Stimulated activated CD4-positive, alpha-beta T cell treated with anti-CD3 and anti-CD28 coated beads, Interleukin-1b, Interleukin-23, amount 100 ng/mL, for 1 hour (primary cell): Measurements from ENCODE around the gene KBTBD3.
A peak's percentile ranks its signal among the peaks of the same experiment; 100 is the strongest.

Source experiments
- DNase-seq, 2 donors: peaks; one replicate each; pipeline ENCODE4 v3.0.0-alpha.2; 2020; ENCODE audit warnings: low read depth in 2 of 2

Gene KBTBD3

GRCh38 chr11:106076919-106077608, at the start of gene KBTBD3:
KBTBD3 (minus strand) TSS chr11:106077347; CDS start chr11:106059097, 18,250 bp downstream.
- DNase-seq = peak; percentile 88 to 91

GRCh38 chr11:106121570-106122320, 44.6 kb upstream of the KBTBD3 start:
- DNase-seq = no peak

GRCh38 chr11:106105986-106106385, 28.8 kb upstream of the KBTBD3 start:
- no peak for DNase-seq

GRCh38 chr11:106101819-106102218, 24.7 kb upstream of the KBTBD3 start:
- no peak for DNase-seq

- no peak for DNase-seq
Observed at GRCh38 chr11:106101370-106101769, 24.2 kb upstream of the KBTBD3 start.

GRCh38 chr11:106098893-106099553, 21.9 kb upstream of the KBTBD3 start:
- DNase-seq = no peak

- DNase-seq = no peak
Observed at GRCh38 chr11:106092446-106092845, 15.3 kb upstream of the KBTBD3 start.

- no peak for DNase-seq
Observed at GRCh38 chr11:106091480-106092123, 14.5 kb upstream of the KBTBD3 start.

GRCh38 chr11:106088896-106089295, 11.7 kb upstream of the KBTBD3 start:
- DNase-seq = no peak

GRCh38 chr11:106087815-106088435, 10.8 kb upstream of the KBTBD3 start:
- peak in 1 of 2 donors; percentile 17 for DNase-seq

- DNase-seq = no peak
Observed at GRCh38 chr11:106086850-106087249, 9.7 kb upstream of the KBTBD3 start.

- DNase-seq = no peak
Observed at GRCh38 chr11:106086135-106086534, 9.0 kb upstream of the KBTBD3 start.

- no peak for DNase-seq
Observed at GRCh38 chr11:106082096-106082495, 4.9 kb upstream of the KBTBD3 start.

- peak in 1 of 2 donors; percentile 2 for DNase-seq
Observed at GRCh38 chr11:106077609-106078455, 685 bp upstream of the KBTBD3 start, which contains the start of gene AASDHPPT. AASDHPPT (plus strand) TSS chr11:106077662; CDS start chr11:106077711, 49 bp downstream.

GRCh38 chr11:106076171-106076918, 802 bp downstream of the KBTBD3 start:
- DNase-seq = no peak

GRCh38 chr11:106072804-106073203, 4.3 kb downstream of the KBTBD3 start:
- DNase-seq = no peak

GRCh38 chr11:106070606-106071005, 6.5 kb downstream of the KBTBD3 start:
- DNase-seq = no peak

- no peak for DNase-seq
Observed at GRCh38 chr11:106063009-106063408, 14.1 kb downstream of the KBTBD3 start.

GRCh38 chr11:106061954-106062949, 14.9 kb downstream of the KBTBD3 start:
- no peak for DNase-seq
